A673 (cell line): ENCODE measurements around the gene MTX1. TPM values are rescaled to one million over a fixed set of nuclear protein-coding genes. Genes with fewer than 3 reads are reported as not detected.
A peak's percentile ranks its signal among the peaks of the same experiment; 100 is the strongest.
"Not testable (repeated sequence)": the region's sequence is repeated elsewhere in the genome, so short reads cannot be mapped to it uniquely, and the experiment has no call there.

Source experiments
- BruUV-seq: library from RNA; stranded (reverse); fragments of 400-500 nt; replicated peaks from 2 replicates; lab custom pipeline; 2021; lab: Mats Ljungman, UMichigan
- CTCF ChIA-PET: fragments of 300-600 bp; sonication (Branson Sonifier 250); formaldehyde crosslinking; loops from one replicate; lab custom pipeline; 2022; ENCODE audit warnings: antibody characterized with exemption; lab: Charles Lee
- POLR2A ChIA-PET: fragments of 300-600 bp; sonication (Branson Sonifier 250); formaldehyde crosslinking; loops from one replicate; lab custom pipeline; 2022; ENCODE audit warnings: antibody characterized with exemption; ENCODE audit not compliant: low non-redundant PET; lab: Charles Lee
- DNase-seq: peaks from one replicate; pipeline ENCODE4 v3.0.0-alpha.2; 2015; ENCODE audit warnings: low spot score
- H3K27ac ChIP-seq: fragments of 200-600 bp; sonication (generic); 2 replicates; pipeline ENCODE4 v1.5.1; 2016; ENCODE audit warnings: mixed run types, low read depth, mild to moderate bottlenecking, mixed read lengths, antibody characterized with exemption, low read length; ENCODE audit not compliant: poor library complexity, severe bottlenecking
- H3K27me3 ChIP-seq: fragments of 200-600 bp; sonication (generic); replicated peaks from 2 replicates; pipeline ENCODE4 v1.6.1; 2017; ENCODE audit warnings: mixed run types, low read depth, mild to moderate bottlenecking, mixed read lengths, antibody characterized with exemption, low read length; ENCODE audit not compliant: insufficient read depth, poor library complexity
- H3K36me3 ChIP-seq: fragments of 200-600 bp; sonication (generic); 2 replicates; pipeline ENCODE4 v1.6.1; 2016; ENCODE audit warnings: mixed run types, mild to moderate bottlenecking, mixed read lengths, antibody characterized with exemption, low read length; ENCODE audit not compliant: insufficient read depth, poor library complexity, severe bottlenecking
- H3K4me1 ChIP-seq: fragments of 200-600 bp; sonication (generic); 2 replicates; pipeline ENCODE4 v1.6.1; 2017; ENCODE audit warnings: mixed run types, mild to moderate bottlenecking, mixed read lengths, antibody characterized with exemption, low read length; ENCODE audit not compliant: insufficient read depth, poor library complexity, severe bottlenecking
- H3K4me3 ChIP-seq: fragments of 200-600 bp; sonication (generic); 2 replicates; pipeline ENCODE4 v1.5.1; 2016; ENCODE audit warnings: low read depth, mixed run types, mild to moderate bottlenecking, mixed read lengths, low read length; ENCODE audit not compliant: poor library complexity, severe bottlenecking
- H3K9me3 ChIP-seq: fragments of 200-600 bp; sonication (generic); 2 replicates; pipeline ENCODE4 v1.6.1; 2016; ENCODE audit warnings: mixed run types, low read depth, mild to moderate bottlenecking, mixed read lengths, antibody characterized with exemption, low read length; ENCODE audit not compliant: poor library complexity, severe bottlenecking
- CTCF ChIP-seq: fragments of 300-800, 200-600 bp; sonication (generic); conservative IDR thresholded peaks from 2 replicates; pipeline ENCODE4 v1.5.1; 2017; ENCODE audit warnings: low read depth, mild to moderate bottlenecking, antibody characterized with exemption, low read length, moderate library complexity, mixed read lengths
- EZH2 ChIP-seq: fragments of 200-600 bp; sonication (generic); IDR thresholded peaks from 2 replicates; pipeline ENCODE4 v1.6.1; 2017; ENCODE audit warnings: borderline replicate concordance, low read depth, mild to moderate bottlenecking, mixed read lengths, antibody characterized with exemption, low read length; ENCODE audit not compliant: poor library complexity, severe bottlenecking
- intact Hi-C: fragments of 100-400 bp; cut with micrococcal nuclease; formaldehyde crosslinking; loops from one replicate; pipeline ENCODE4 v1.10.0; 2022; ENCODE audit not compliant: unreplicated experiment
- total RNA-seq: library from RNA; stranded (reverse); gene quantifications from 2 replicates; pipeline ENCODE4 v1.2.3, GENCODE V29; 2021

The MTX1 gene
- total RNA-seq, 1 experiment from 2014 or later, result 65.2 TPM

DNA sequence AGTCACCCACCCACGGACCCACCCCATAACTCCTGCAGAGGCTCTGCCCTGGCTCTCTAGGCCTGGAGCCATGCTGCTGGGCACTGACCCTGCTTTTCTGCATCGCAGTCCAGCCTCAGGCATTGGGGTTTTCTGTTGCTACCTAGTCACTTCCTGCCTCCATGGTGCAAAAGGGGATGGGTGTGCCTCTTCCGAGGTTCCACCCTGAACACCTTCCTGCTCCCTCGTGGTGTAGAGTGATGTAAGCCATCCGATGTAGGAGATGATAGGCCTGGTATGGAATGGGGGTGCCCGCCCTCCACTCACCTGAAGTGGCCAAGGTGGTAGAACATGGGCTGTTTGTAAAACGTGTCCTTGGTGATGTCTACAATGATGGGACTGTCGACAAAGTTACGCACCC lies 26.9 kb downstream of the MTX1 start:
- H3K4me1 ChIP-seq, BruUV-seq, DNase-seq, POLR2A ChIA-PET, H3K36me3 ChIP-seq, H3K4me3 ChIP-seq, H3K27me3 ChIP-seq, CTCF ChIA-PET, H3K27ac ChIP-seq, intact Hi-C loops, H3K9me3 ChIP-seq: not testable (repeated sequence)

DNA sequence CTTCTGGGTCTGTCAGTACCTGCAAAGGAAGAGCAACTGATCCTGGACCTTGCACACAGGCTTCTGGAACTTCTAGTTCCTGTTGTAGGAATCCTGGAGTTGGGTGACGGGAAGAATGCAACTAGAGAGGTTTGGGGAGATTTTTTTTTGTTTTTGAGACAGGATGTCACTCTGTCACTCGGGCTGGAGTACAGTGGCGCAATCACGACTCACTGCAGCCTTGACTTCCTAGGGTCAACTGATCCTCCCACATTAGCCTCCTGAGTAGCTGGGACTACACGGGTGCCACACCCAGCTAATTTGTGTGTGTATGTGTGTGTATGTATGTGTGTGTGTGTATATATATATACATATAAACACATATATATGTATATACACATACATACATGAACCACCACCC lies 28.0 kb downstream of the MTX1 start:
- Histone ChIP-seq H3K27ac (no peak overlapping the region), H3K27me3 (no peaks in the 10 kb centered on the region), H3K4me1 (peaks cover 3% of the 10 kb centered on the region), H3K4me3 (no peak overlapping the region), H3K36me3 (no peaks in the 10 kb centered on the region), H3K9me3 (no peaks in the 10 kb centered on the region)
- intact Hi-C loops, result no loop called here
- CTCF ChIA-PET, result no interaction called here
- DNase-seq, result no peak
- no TSS peak for BruUV-seq
- TF ChIP-seq EZH2 (no peak), CTCF (no peak)
- POLR2A ChIA-PET, result no interaction called here

DNA sequence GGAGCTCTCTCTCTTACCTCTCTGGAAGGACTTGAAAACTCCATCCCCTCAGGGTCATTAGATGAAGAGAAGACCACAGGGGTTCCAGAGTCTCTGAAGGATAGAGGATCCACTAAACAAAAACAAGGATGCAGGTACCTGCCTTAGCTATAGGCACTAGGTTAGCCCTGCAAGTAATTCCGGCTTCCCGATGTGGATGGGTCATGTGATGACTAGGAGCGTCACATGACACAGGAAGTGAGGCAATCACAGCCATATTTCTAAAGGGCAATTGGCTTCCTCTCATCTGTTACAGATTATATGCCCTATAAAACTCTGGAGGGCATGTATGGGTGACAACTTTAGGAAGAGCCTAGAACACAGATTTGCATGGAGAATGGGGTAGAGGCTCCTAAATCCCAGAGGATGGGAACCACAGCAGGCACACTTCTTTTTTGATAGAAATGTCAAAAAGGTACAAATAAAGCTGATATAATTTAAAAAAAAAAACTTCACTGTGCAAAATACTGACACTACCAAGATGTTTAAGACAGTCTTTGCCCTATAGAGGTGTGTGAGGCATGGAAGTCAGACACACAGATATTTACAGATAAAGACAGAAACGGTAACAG lies 32.7 kb downstream of the MTX1 start:
- intact Hi-C loops, result loop anchor here (5.0 kb wide), 1 partner anchor 34 kb away; the partner anchor contains the start of genes MTX1 and THBS3
- no TSS peak for BruUV-seq
- Histone ChIP-seq H3K4me1 (peaks cover 30% of the 10 kb centered on the region), H3K27me3 (no peaks in the 10 kb centered on the region), H3K27ac (peak overlapping the region; percentile 38), H3K9me3 (no peaks in the 10 kb centered on the region), H3K36me3 (peaks cover under 1% of the 10 kb centered on the region), H3K4me3 (peak overlapping the region; percentile 37)
- TF ChIP-seq EZH2 (no peak), CTCF (no peak)
- ChIA-PET POLR2A (interaction anchor here (0.6 to 0.7 kb wide), 2 partner anchors 10 to 12 kb away, joined by 3 to 4 read pairs; no protein-coding TSS in a partner anchor), CTCF (interaction anchor here (1.0 to 2.2 kb wide), 3 partner anchors 10 to 47 kb away, joined by 3 to 7 read pairs (median 4); no protein-coding TSS in a partner anchor)
- DNase-seq, result peak; percentile 95
